DOHH2 (cell line): ENCODE results near the gene KCTD1.

Source experiments
- H3F3A ChIP-seq: fragments of 200-600 bp; sonication (generic), shearing (Covaris generic); 2 replicates; pipeline ENCODE4 v1.6.0; 2016; ENCODE audit warnings: antibody characterized with exemption, mild to moderate bottlenecking; ENCODE audit not compliant: control insufficient read depth, insufficient read depth
- H3K27ac ChIP-seq: fragments of 200-600 bp; sonication (generic); 2 replicates; pipeline ENCODE4 v1.5.1; 2014; ENCODE audit warnings: low read depth, mild to moderate bottlenecking, low read length, moderate library complexity
- H3K27me3 ChIP-seq: fragments of 200-600 bp; sonication (generic); 2 replicates; pipeline ENCODE4 v1.6.1; 2014; ENCODE audit warnings: mild to moderate bottlenecking, low read length, mixed read lengths; ENCODE audit not compliant: control insufficient read depth
- H3K36me3 ChIP-seq: fragments of 200-600 bp; sonication (generic); 2 replicates; pipeline ENCODE4 v1.6.1; 2014; ENCODE audit warnings: mild to moderate bottlenecking, low read length, moderate library complexity, mixed read lengths; ENCODE audit not compliant: control insufficient read depth
- H3K4me1 ChIP-seq: fragments of 200-600 bp; sonication (generic); 2 replicates; pipeline ENCODE4 v1.6.1; 2014; ENCODE audit warnings: mild to moderate bottlenecking, low read length, mixed read lengths; ENCODE audit not compliant: control insufficient read depth
- H3K4me2 ChIP-seq: fragments of 200-600 bp; sonication (generic); 2 replicates; pipeline ENCODE4 v1.6.0; 2014; ENCODE audit warnings: mild to moderate bottlenecking, low read length, moderate library complexity
- H3K4me3 ChIP-seq: fragments of 200-600 bp; sonication (generic); 2 replicates; pipeline ENCODE4 v1.5.1; 2014; ENCODE audit warnings: mild to moderate bottlenecking, low read length, mixed read lengths
- H3K79me2 ChIP-seq: fragments of 200-600 bp; sonication (generic); 2 replicates; pipeline ENCODE4 v1.6.1; 2014; ENCODE audit warnings: mild to moderate bottlenecking, low read length, mixed read lengths; ENCODE audit not compliant: control insufficient read depth
- H3K9me2 ChIP-seq: fragments of 200-600 bp; sonication (generic); replicated peaks from 2 replicates; pipeline ENCODE4 v1.6.1; 2014; ENCODE audit warnings: mild to moderate bottlenecking, low read length, mixed read lengths; ENCODE audit not compliant: control insufficient read depth
- H3K9me3 ChIP-seq: fragments of 200-600 bp; sonication (generic); 2 replicates; pipeline ENCODE4 v1.6.1; 2014; ENCODE audit warnings: antibody characterized with exemption, low read length, mixed read lengths; ENCODE audit not compliant: control insufficient read depth, insufficient read depth
- H4K20me1 ChIP-seq: fragments of 200-600 bp; sonication (generic); 2 replicates; pipeline ENCODE4 v1.6.0; 2014; ENCODE audit warnings: low read depth, mild to moderate bottlenecking, antibody characterized with exemption, low read length, moderate library complexity; ENCODE audit not compliant: control insufficient read depth, insufficient read depth
- CTCF ChIP-seq: fragments of 200-600 bp; sonication (generic); IDR thresholded peaks from one replicate; pipeline ENCODE4 v1.5.1; 2014; ENCODE audit warnings: antibody characterized with exemption, mild to moderate bottlenecking, low read depth, low read length; ENCODE audit not compliant: poor library complexity, severe bottlenecking
- EZH2phosphoT487 ChIP-seq: fragments of 200-600 bp; sonication (generic); IDR thresholded peaks from 2 replicates; pipeline ENCODE4 v1.6.1; 2017; ENCODE audit warnings: borderline replicate concordance, mild to moderate bottlenecking, antibody characterized with exemption, low read length, moderate library complexity, mixed read lengths

KCTD1 gene

GRCh38 chr18:26568926-26569665 lies 20.7 kb upstream of the KCTD1 start:
- Histone ChIP-seq H3K36me3 (no peaks in the 10 kb centered on the region), H3K9me2 (no peaks in the 10 kb centered on the region), H4K20me1 (no peaks in the 10 kb centered on the region), H3K79me2 (no peaks in the 10 kb centered on the region), H3K27ac (no peak overlapping the region), H3F3A (no peaks in the 10 kb centered on the region), H3K4me3 (no peak overlapping the region), H3K4me1 (no peaks in the 10 kb centered on the region), H3K27me3 (no peaks in the 10 kb centered on the region; the same call in 1 of the 2 replicates), H3K4me2 (no peak overlapping the region), H3K9me3 (no peaks in the 10 kb centered on the region)
- TF ChIP-seq EZH2phosphoT487 (no peak), CTCF (no peak)

DNA sequence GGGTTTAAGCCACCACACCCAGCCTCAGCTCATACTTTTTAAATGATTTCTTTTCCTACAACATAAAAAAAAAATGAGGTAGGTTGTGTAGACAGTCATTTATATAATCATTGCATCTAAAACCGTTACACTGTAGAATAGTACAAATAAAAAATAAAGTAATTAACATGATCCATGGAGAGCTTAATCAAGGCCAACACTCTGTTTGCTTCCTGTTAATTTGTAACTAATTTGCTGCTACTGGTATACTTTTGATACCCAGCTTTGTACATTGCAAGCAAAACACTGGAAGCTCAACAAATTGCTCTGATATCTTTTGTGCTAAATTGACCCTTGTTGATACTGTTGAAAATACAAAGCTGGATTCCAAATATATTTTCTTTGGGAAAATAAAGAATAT lies 20.2 kb upstream of the KCTD1 start:
- Histone ChIP-seq H3K79me2 (no peaks in the 10 kb centered on the region), H3K36me3 (no peaks in the 10 kb centered on the region), H3K4me3 (no peak overlapping the region), H3K9me2 (no peaks in the 10 kb centered on the region), H3K4me2 (no peak overlapping the region), H4K20me1 (no peaks in the 10 kb centered on the region), H3K9me3 (no peaks in the 10 kb centered on the region), H3F3A (no peaks in the 10 kb centered on the region), H3K27me3 (no peaks in the 10 kb centered on the region; the same call in 1 of the 2 replicates), H3K4me1 (no peaks in the 10 kb centered on the region), H3K27ac (no peak overlapping the region)
- TF ChIP-seq CTCF (no peak), EZH2phosphoT487 (no peak)

GRCh38 chr18:26566874-26567555 lies 18.7 kb upstream of the KCTD1 start:
- no peaks in the 10 kb centered on the region for H3K4me1 ChIP-seq
- no peak overlapping the region for H3K4me2 ChIP-seq
- H3K9me3 ChIP-seq: no peaks in the 10 kb centered on the region
- H3K79me2 ChIP-seq: no peaks in the 10 kb centered on the region
- no peak overlapping the region for H3K4me3 ChIP-seq
- no peaks in the 10 kb centered on the region for H3K9me2 ChIP-seq
- H4K20me1 ChIP-seq: no peaks in the 10 kb centered on the region
- no peaks in the 10 kb centered on the region; the same call in 1 of the 2 replicates for H3K27me3 ChIP-seq
- H3K36me3 ChIP-seq: no peaks in the 10 kb centered on the region
- TF ChIP-seq EZH2phosphoT487 (no peak), CTCF (no peak)
- H3K27ac ChIP-seq: no peak overlapping the region
- H3F3A ChIP-seq: no peaks in the 10 kb centered on the region
